ENCODE measurements around the gene VPS35L.

Gene VPS35L

GRCh38 chr16:19696961-19697360 lies 141.5 kb downstream of the VPS35L start:
- peak; percentile 56 for DNase-seq

GRCh38 chr16:19697756-19698318 lies 142.3 kb downstream of the VPS35L start:
- no peak for DNase-seq

GRCh38 chr16:19698480-19699465 lies 143.3 kb downstream of the VPS35L start:
- no peak for DNase-seq

- no peak for DNase-seq
Observed at GRCh38 chr16:19699472-19699871, 144.0 kb downstream of the VPS35L start.

GRCh38 chr16:19700319-19700781 lies 144.8 kb downstream of the VPS35L start:
- DNase-seq = no peak

- no peak for DNase-seq
Observed at GRCh38 chr16:19701091-19701490, 145.6 kb downstream of the VPS35L start.

GRCh38 chr16:19703172-19703889 lies 147.8 kb downstream of the VPS35L start:
- DNase-seq = no peak

- DNase-seq = no peak
Observed at GRCh38 chr16:19704321-19705145, 149.0 kb downstream of the VPS35L start.

- DNase-seq = no peak
Observed at GRCh38 chr16:19705146-19705501, 149.6 kb downstream of the VPS35L start.

GRCh38 chr16:19705843-19706242 lies 150.3 kb downstream of the VPS35L start:
- no peak for DNase-seq

GRCh38 chr16:19706846-19707245 lies 151.3 kb downstream of the VPS35L start:
- DNase-seq = no peak

- DNase-seq = no peak
Observed at GRCh38 chr16:19707569-19708295, 152.2 kb downstream of the VPS35L start.

- no peak for DNase-seq
Observed at GRCh38 chr16:19708296-19709205, 153.0 kb downstream of the VPS35L start.

- no peak for DNase-seq
Observed at GRCh38 chr16:19709381-19710136, 154.1 kb downstream of the VPS35L start.

GRCh38 chr16:19710191-19710908 lies 154.8 kb downstream of the VPS35L start:
- no peak for DNase-seq

GRCh38 chr16:19710991-19711545 lies 155.6 kb downstream of the VPS35L start:
- DNase-seq = no peak

- DNase-seq = no peak
Observed at GRCh38 chr16:19711643-19712042, 156.1 kb downstream of the VPS35L start.

GRCh38 chr16:19712418-19713058 lies 157.0 kb downstream of the VPS35L start:
- DNase-seq = no peak
